ENCODE results near the gene FAM53A.

FAM53A gene

GRCh38 chr4:1622956-1623355 lies 61.2 kb downstream of the FAM53A start:
- Histone ChIP-seq H3K9ac (no peak overlapping the region), H2AFZ (ENCODE audit: low read depth) (no peak overlapping the region), H3K4me2 (no peak overlapping the region), H3K4me1 (ENCODE audit: low read depth, poor library complexity, severe bottlenecking) (no peaks in the 10 kb centered on the region), H3K79me2 (ENCODE audit: insufficient read depth, low read depth) (no peaks in the 10 kb centered on the region), H3K27ac (no peak overlapping the region), H3K27me3 (ENCODE audit: insufficient read depth, low read depth) (no peaks in the 10 kb centered on the region), H3K36me3 (ENCODE audit: insufficient read depth) (no peaks in the 10 kb centered on the region), H4K20me1 (ENCODE audit: insufficient read depth) (no peaks in the 10 kb centered on the region), H3K4me3 (IDR thresholded peaks at IDR 0.05; ENCODE audit: insufficient read depth, low read depth, low read length) (no peak overlapping the region)
- TF ChIP-seq CTCF (conservative IDR thresholded peaks at IDR 0.05; ENCODE audit: low read depth, low read length): no peak

GRCh38 chr4:1622238-1622637 lies 61.9 kb downstream of the FAM53A start:
- Histone ChIP-seq H2AFZ (ENCODE audit: low read depth) (no peak overlapping the region), H3K4me1 (ENCODE audit: low read depth, poor library complexity, severe bottlenecking) (no peaks in the 10 kb centered on the region), H3K4me2 (no peak overlapping the region), H3K27ac (no peak overlapping the region), H3K79me2 (ENCODE audit: insufficient read depth, low read depth) (no peaks in the 10 kb centered on the region), H3K4me3 (IDR thresholded peaks at IDR 0.05; ENCODE audit: insufficient read depth, low read depth, low read length) (no peak overlapping the region), H4K20me1 (ENCODE audit: insufficient read depth) (no peaks in the 10 kb centered on the region), H3K36me3 (ENCODE audit: insufficient read depth) (no peaks in the 10 kb centered on the region), H3K9ac (no peak overlapping the region), H3K27me3 (ENCODE audit: insufficient read depth, low read depth) (peaks cover 7% of the 10 kb centered on the region; the same call in 1 of the 2 replicates)
- TF ChIP-seq CTCF (conservative IDR thresholded peaks at IDR 0.05; ENCODE audit: low read depth, low read length): no peak

GRCh38 chr4:1621526-1621925 lies 62.6 kb downstream of the FAM53A start:
- H4K20me1 ChIP-seq (ENCODE audit: insufficient read depth): no peaks in the 10 kb centered on the region
- H3K4me1 ChIP-seq (ENCODE audit: low read depth, poor library complexity, severe bottlenecking): no peaks in the 10 kb centered on the region
- TF ChIP-seq CTCF (conservative IDR thresholded peaks at IDR 0.05; ENCODE audit: low read depth, low read length): no peak
- no peak overlapping the region for H3K9ac ChIP-seq
- no peak overlapping the region for H2AFZ ChIP-seq (ENCODE audit: low read depth)
- H3K4me2 ChIP-seq: no peak overlapping the region
- peaks cover 12% of the 10 kb centered on the region; the same call in 1 of the 2 replicates for H3K27me3 ChIP-seq (ENCODE audit: insufficient read depth, low read depth)
- H3K36me3 ChIP-seq (ENCODE audit: insufficient read depth): no peaks in the 10 kb centered on the region
- no peaks in the 10 kb centered on the region for H3K79me2 ChIP-seq (ENCODE audit: insufficient read depth, low read depth)
- no peak overlapping the region for H3K27ac ChIP-seq
- no peak overlapping the region for H3K4me3 ChIP-seq (IDR thresholded peaks at IDR 0.05; ENCODE audit: insufficient read depth, low read depth, low read length)

- peaks cover 15% of the 10 kb centered on the region; the same call in 1 of the 2 replicates for H3K27me3 ChIP-seq (ENCODE audit: insufficient read depth, low read depth)
- no peaks in the 10 kb centered on the region for H3K36me3 ChIP-seq (ENCODE audit: insufficient read depth)
- no peak for TF ChIP-seq CTCF (conservative IDR thresholded peaks at IDR 0.05; ENCODE audit: low read depth, low read length)
- H3K4me1 ChIP-seq (ENCODE audit: low read depth, poor library complexity, severe bottlenecking): no peaks in the 10 kb centered on the region
- H3K79me2 ChIP-seq (ENCODE audit: insufficient read depth, low read depth): no peaks in the 10 kb centered on the region
- H3K4me2 ChIP-seq: no peak overlapping the region
- H2AFZ ChIP-seq (ENCODE audit: low read depth): no peak overlapping the region
- H3K9ac ChIP-seq: no peak overlapping the region
- H4K20me1 ChIP-seq (ENCODE audit: insufficient read depth): no peaks in the 10 kb centered on the region
- H3K27ac ChIP-seq: no peak overlapping the region
- no peak overlapping the region for H3K4me3 ChIP-seq (IDR thresholded peaks at IDR 0.05; ENCODE audit: insufficient read depth, low read depth, low read length)
Measured at GRCh38 chr4:1619151-1619672, 64.9 kb downstream of the FAM53A start.

All from KMS-11 (cell line).